Measurements from ENCODE around the gene HGD.

The HGD gene

DNA sequence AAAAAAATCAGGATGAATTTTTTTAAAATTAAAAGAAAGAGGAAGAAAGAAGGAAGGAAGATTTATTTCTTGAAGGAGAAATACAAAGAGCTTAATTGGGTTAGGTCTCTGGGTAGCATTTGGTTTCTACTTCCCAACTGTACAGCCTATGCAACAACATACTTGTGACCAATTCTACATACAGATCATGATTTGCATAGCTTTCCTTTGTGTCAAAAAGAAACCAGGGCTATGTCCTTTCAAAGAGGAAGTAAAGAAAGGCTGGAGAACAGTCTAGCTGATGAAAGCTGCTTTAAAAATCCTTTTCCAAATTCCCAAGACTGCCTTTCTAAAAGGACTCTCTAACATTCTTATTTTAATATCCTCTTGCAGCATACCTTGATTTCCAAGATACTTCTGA, 6.1 kb upstream of the HGD start:
- peak; percentile 39 for DNase-seq (ENCODE audit: low spot score)
- no peak for TF ChIP-seq CTCF (IDR thresholded peaks at IDR 0.05; ENCODE audit: extremely low read depth, insufficient read depth, missing control alignments)
- in situ Hi-C loops (cut with MboI; ENCODE audit: low pct_unique_long_range_greater_than_20kb, low sequenced_read_pairs, unreplicated experiment) = no loop called here

GRCh38 chr3:120685411-120685810, 3.4 kb upstream of the HGD start:
- no peak for TF ChIP-seq CTCF (IDR thresholded peaks at IDR 0.05; ENCODE audit: extremely low read depth, insufficient read depth, missing control alignments)
- no peak for DNase-seq (ENCODE audit: low spot score)
- in situ Hi-C loops (cut with MboI; ENCODE audit: low pct_unique_long_range_greater_than_20kb, low sequenced_read_pairs, unreplicated experiment) = no loop called here

DNA sequence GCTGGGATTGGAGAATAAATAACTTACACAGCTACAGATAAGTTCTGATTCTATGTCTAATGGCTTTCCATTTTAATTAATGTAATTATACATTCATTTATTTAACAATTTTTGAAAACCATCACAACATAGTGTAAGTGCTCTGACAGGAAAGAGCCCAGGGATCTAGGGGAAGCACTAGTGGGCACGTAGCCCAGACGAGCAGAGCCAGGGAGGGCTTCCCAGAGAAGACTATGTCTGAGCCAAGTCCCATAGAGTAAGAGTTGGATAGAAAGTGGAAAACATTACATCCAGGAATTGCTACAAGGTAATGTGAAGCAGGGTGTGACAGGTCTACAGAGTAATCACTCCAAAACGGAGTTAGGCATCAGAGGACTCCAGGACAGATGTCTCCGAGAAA, 2.9 kb upstream of the HGD start:
- DNase-seq (ENCODE audit: low spot score) = no peak
- TF ChIP-seq CTCF (IDR thresholded peaks at IDR 0.05; ENCODE audit: extremely low read depth, insufficient read depth, missing control alignments) = no peak
- in situ Hi-C loops (cut with MboI; ENCODE audit: low pct_unique_long_range_greater_than_20kb, low sequenced_read_pairs, unreplicated experiment) = no loop called here

GRCh38 chr3:120683671-120684301, 1.7 kb upstream of the HGD start:
- no peak for TF ChIP-seq CTCF (IDR thresholded peaks at IDR 0.05; ENCODE audit: extremely low read depth, insufficient read depth, missing control alignments)
- no peak for DNase-seq (ENCODE audit: low spot score)
- in situ Hi-C loops (cut with MboI; ENCODE audit: low pct_unique_long_range_greater_than_20kb, low sequenced_read_pairs, unreplicated experiment) = no loop called here

GRCh38 chr3:120683213-120683612, 1.2 kb upstream of the HGD start:
- no peak for DNase-seq (ENCODE audit: low spot score)
- TF ChIP-seq CTCF (IDR thresholded peaks at IDR 0.05; ENCODE audit: extremely low read depth, insufficient read depth, missing control alignments) = no peak
- in situ Hi-C loops (cut with MboI; ENCODE audit: low pct_unique_long_range_greater_than_20kb, low sequenced_read_pairs, unreplicated experiment) = no loop called here

- in situ Hi-C loops (cut with MboI; ENCODE audit: low pct_unique_long_range_greater_than_20kb, low sequenced_read_pairs, unreplicated experiment) = no loop called here
- no peak for DNase-seq (ENCODE audit: low spot score)
- TF ChIP-seq CTCF (IDR thresholded peaks at IDR 0.05; ENCODE audit: extremely low read depth, insufficient read depth, missing control alignments) = no peak
These were observed 467 bp downstream of the HGD start for GRCh38 chr3:120681506-120682038.
